Esophagus muscularis mucosa (tissue), 4 donors: ENCODE measurements around the gene SLC22A7.

Experiments
- CTCF ChIP-seq, 3 experiments: fragments of 200-600 bp in 2 of 3; fragments of 450-650 bp in 1 of 3; sonication (generic) in 2 of 3; IDR thresholded peaks; one replicate each; pipeline ENCODE4 v1.5.1; 2017 to 2019; ENCODE audit warnings: antibody characterized with exemption in 3 of 3, mild to moderate bottlenecking in 2 of 3, moderate library complexity in 1 of 3
- EP300 ChIP-seq: sonication (generic); formaldehyde crosslinking; IDR thresholded peaks from one replicate; pipeline ENCODE4 v1.6.1; 2017; ENCODE audit warnings: antibody characterized with exemption
- POLR2A ChIP-seq: fragments of 450-650 bp; IDR thresholded peaks from one replicate; pipeline ENCODE4 v1.6.1; 2017; ENCODE audit warnings: antibody characterized with exemption, moderate library complexity, mild to moderate bottlenecking, low read depth
- POLR2AphosphoS5 ChIP-seq, 2 donors: sonication (generic); formaldehyde crosslinking; IDR thresholded peaks; one replicate each; pipeline ENCODE4 v1.6.1; 2017; ENCODE audit warnings: antibody characterized with exemption in 2 of 2

DNA sequence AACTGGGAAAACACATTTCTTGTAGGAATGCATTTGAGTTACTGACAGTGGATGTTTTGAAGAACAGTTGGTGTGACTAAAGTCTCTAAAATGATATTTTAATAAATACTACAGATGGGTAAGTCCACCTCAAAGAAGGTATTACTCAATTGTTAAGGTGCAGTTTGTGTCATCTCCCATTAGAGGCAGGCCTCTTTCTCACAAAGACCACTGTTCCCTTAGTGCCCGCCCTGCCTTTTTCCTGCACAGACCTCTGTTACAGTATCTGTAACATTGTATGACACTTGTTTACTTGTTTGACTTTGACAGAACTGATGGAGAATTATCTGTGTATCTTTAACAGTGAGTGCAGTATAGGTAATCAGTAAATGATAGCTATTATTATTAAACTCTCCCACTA is 15.8 kb downstream of the SLC22A7 start:
- no peak for TF ChIP-seq CTCF (IDR thresholded peaks at IDR 0.05)
- TF ChIP-seq POLR2AphosphoS5 (IDR thresholded peaks at IDR 0.05): no peak
- no peak for TF ChIP-seq EP300
- TF ChIP-seq POLR2A: no peak
